WERI-Rb-1 (cell line): ENCODE results near the gene SLC5A3.

Experiments
- DNase-seq: peaks from one replicate; pipeline ENCODE4 v3.0.0-alpha.2; 2020
- H3K27ac ChIP-seq: fragments of 250-450 bp; sonication (Bioruptor Pico); 2 replicates; pipeline ENCODE4 v1.5.1; 2020; ENCODE audit warnings: mild to moderate bottlenecking, moderate library complexity
- H3K27me3 ChIP-seq: fragments of 250-450 bp; sonication (Bioruptor Pico); 2 replicates; pipeline ENCODE4 v1.5.1; 2021; ENCODE audit warnings: mild to moderate bottlenecking, low read depth, moderate library complexity; ENCODE audit not compliant: insufficient read depth, severe bottlenecking
- H3K36me3 ChIP-seq: fragments of 250-450 bp; sonication (Bioruptor Pico); 2 replicates; pipeline ENCODE4 v1.5.1; 2020; ENCODE audit warnings: mild to moderate bottlenecking, moderate library complexity
- H3K4me3 ChIP-seq: 2 replicates; pipeline ENCODE4 v1.5.1; 2011; ENCODE audit warnings: low read depth, mild to moderate bottlenecking, control low read depth, low read length
- H3K9me3 ChIP-seq: fragments of 250-450 bp; sonication (Bioruptor Pico); 2 replicates; pipeline ENCODE4 v1.5.1; 2021; ENCODE audit warnings: mild to moderate bottlenecking, moderate library complexity; ENCODE audit not compliant: severe bottlenecking
- TF ChIP-seq, protein P1 (sequence below): IDR thresholded peaks from 2 replicates; pipeline ENCODE4 v1.5.1; 2011; ENCODE audit warnings: low read depth, mild to moderate bottlenecking, control low read depth, inconsistent platforms, low read length

SLC5A3 gene

GRCh38 chr21:34097442-34097841 lies 24.1 kb downstream of the SLC5A3 start:
- Histone ChIP-seq H3K9me3 (no peaks in the 10 kb centered on the region), H3K4me3 (no peak overlapping the region), H3K27me3 (no peaks in the 10 kb centered on the region), H3K36me3 (peaks cover 12% of the 10 kb centered on the region), H3K27ac (no peak overlapping the region)
- DNase-seq: no peak
- TF ChIP-seq, protein P1, sequence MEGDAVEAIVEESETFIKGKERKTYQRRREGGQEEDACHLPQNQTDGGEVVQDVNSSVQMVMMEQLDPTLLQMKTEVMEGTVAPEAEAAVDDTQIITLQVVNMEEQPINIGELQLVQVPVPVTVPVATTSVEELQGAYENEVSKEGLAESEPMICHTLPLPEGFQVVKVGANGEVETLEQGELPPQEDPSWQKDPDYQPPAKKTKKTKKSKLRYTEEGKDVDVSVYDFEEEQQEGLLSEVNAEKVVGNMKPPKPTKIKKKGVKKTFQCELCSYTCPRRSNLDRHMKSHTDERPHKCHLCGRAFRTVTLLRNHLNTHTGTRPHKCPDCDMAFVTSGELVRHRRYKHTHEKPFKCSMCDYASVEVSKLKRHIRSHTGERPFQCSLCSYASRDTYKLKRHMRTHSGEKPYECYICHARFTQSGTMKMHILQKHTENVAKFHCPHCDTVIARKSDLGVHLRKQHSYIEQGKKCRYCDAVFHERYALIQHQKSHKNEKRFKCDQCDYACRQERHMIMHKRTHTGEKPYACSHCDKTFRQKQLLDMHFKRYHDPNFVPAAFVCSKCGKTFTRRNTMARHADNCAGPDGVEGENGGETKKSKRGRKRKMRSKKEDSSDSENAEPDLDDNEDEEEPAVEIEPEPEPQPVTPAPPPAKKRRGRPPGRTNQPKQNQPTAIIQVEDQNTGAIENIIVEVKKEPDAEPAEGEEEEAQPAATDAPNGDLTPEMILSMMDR: no peak

DNA sequence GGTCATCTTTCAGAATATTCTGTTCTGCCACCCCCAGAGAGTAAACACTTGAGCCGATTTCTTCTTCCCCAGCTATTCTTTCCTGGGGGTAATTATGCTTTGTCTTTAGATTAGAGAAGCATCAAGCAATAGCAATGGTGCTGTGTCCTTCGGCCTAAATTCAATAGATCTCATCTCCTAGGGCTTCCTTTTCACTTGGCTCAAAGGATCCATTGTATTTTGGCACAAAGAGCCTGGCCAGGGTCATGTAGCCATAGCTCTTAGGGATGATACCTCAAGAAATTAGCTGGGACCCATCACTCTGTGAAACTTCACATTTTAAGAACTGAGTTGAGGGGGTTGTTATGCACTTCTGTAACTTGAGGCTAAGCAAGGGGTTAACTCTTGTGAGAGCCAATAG lies 27.0 kb downstream of the SLC5A3 start:
- peaks cover 11% of the 10 kb centered on the region for H3K36me3 ChIP-seq
- no peaks in the 10 kb centered on the region for H3K9me3 ChIP-seq
- DNase-seq: no peak
- no peak overlapping the region for H3K27ac ChIP-seq
- TF ChIP-seq, protein P1: no peak
- no peaks in the 10 kb centered on the region for H3K27me3 ChIP-seq
- no peak overlapping the region for H3K4me3 ChIP-seq

GRCh38 chr21:34100790-34101189 lies 27.4 kb downstream of the SLC5A3 start:
- TF ChIP-seq, protein P1: no peak
- no peak overlapping the region for H3K27ac ChIP-seq
- DNase-seq: no peak
- H3K36me3 ChIP-seq: peaks cover 7% of the 10 kb centered on the region
- H3K4me3 ChIP-seq: no peak overlapping the region
- no peaks in the 10 kb centered on the region for H3K27me3 ChIP-seq
- no peaks in the 10 kb centered on the region for H3K9me3 ChIP-seq

DNA sequence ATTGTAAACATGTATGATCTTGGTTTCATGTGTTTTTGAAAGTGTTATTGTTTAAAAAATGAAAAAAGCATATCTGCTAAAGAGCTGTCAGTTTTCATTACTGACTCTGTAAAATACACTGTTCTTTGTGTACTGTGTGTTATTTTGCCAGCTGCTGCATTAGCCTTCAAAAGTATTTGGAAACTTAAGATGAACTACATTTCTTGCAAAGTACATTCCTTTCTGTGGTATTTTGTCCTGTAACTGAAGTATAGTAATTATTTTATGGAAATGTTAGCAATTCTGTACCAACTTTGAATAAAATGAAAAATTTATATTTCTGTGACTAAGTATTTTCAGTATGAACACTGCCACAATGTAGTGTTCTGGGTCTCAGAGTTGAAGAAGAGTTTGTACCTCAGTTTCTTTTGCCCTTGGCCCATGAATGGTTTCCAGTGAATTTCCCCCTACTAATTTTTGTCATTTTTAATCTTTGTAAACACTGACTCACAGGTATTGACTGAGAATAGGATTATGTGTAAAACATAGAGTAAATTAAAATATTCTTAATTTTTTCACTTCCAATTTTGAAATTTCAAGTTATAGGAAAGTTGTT lies 32.7 kb downstream of the SLC5A3 start:
- Histone ChIP-seq H3K36me3 (no peaks in the 10 kb centered on the region), H3K27me3 (no peaks in the 10 kb centered on the region), H3K4me3 (no peak overlapping the region), H3K27ac (no peak overlapping the region), H3K9me3 (no peaks in the 10 kb centered on the region)
- TF ChIP-seq, protein P1: no peak
- DNase-seq: no peak

DNA sequence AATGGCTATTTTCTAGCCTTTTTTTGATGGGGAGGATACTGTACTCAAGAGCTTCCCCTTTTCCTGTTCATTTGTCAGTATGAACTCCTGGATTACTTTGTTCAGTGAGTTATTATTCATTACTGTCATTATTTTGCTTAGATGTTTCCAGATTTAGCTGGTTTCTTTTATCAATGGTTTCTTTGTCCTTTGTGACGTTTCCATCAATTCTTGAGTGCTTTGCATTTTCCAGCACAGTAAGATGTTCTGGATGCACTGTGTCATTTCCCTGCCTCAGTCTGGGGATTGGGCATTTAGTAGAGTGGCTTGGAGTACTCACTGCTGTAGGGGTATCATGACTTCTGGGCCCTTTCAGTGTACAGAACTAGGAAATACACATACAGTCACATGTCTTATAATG lies 34.2 kb downstream of the SLC5A3 start:
- H3K36me3 ChIP-seq: no peaks in the 10 kb centered on the region
- H3K9me3 ChIP-seq: no peaks in the 10 kb centered on the region
- no peaks in the 10 kb centered on the region for H3K27me3 ChIP-seq
- TF ChIP-seq, protein P1: no peak
- no peak overlapping the region for H3K27ac ChIP-seq
- DNase-seq: no peak
- H3K4me3 ChIP-seq: no peak overlapping the region

- Histone ChIP-seq H3K9me3 (no peaks in the 10 kb centered on the region), H3K4me3 (no peak overlapping the region), H3K27me3 (no peaks in the 10 kb centered on the region), H3K36me3 (no peaks in the 10 kb centered on the region), H3K27ac (no peak overlapping the region)
- no peak for DNase-seq
- TF ChIP-seq, protein P1: no peak
Observed at GRCh38 chr21:34109075-34109474, 35.7 kb downstream of the SLC5A3 start.
